Testis (tissue), 2 donors: ENCODE data around the gene PLLP.

ENCODE experiments used
- CTCF ChIP-seq, 3 experiments: fragments of 450-650 bp in 2 of 3; fragments of 200-600 bp in 1 of 3; sonication (generic) in 1 of 3; IDR thresholded peaks; one replicate each; pipeline ENCODE4 v1.5.1; 2016 to 2019; ENCODE audit warnings: antibody characterized with exemption in 3 of 3, mild to moderate bottlenecking in 2 of 3, moderate library complexity in 1 of 3
- POLR2A ChIP-seq: fragments of 450-650 bp; IDR thresholded peaks from one replicate; pipeline ENCODE4 v1.6.1; 2017; ENCODE audit warnings: antibody characterized with exemption, mild to moderate bottlenecking, moderate library complexity

- TF ChIP-seq CTCF (IDR thresholded peaks at IDR 0.05) = no peak
- no peak for TF ChIP-seq POLR2A
Measured at GRCh38 chr16:57284209-57284951, at the start of gene PLLP.
